HG03432 (cell line): ENCODE data around the gene SFXN5.
"Not testable (repeated sequence)": the region's sequence is repeated elsewhere in the genome, so short reads cannot be mapped to it uniquely, and the experiment has no call there.

Source experiments
- ATAC-seq: cut with Tn5 transposase; IDR thresholded peaks from one replicate; pipeline ENCODE4 v1.9.1; 2021; ENCODE audit warnings: mild to moderate bottlenecking, moderate library complexity; ENCODE audit not compliant: unreplicated experiment

The SFXN5 gene, protein sequence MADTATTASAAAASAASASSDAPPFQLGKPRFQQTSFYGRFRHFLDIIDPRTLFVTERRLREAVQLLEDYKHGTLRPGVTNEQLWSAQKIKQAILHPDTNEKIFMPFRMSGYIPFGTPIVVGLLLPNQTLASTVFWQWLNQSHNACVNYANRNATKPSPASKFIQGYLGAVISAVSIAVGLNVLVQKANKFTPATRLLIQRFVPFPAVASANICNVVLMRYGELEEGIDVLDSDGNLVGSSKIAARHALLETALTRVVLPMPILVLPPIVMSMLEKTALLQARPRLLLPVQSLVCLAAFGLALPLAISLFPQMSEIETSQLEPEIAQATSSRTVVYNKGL

DNA sequence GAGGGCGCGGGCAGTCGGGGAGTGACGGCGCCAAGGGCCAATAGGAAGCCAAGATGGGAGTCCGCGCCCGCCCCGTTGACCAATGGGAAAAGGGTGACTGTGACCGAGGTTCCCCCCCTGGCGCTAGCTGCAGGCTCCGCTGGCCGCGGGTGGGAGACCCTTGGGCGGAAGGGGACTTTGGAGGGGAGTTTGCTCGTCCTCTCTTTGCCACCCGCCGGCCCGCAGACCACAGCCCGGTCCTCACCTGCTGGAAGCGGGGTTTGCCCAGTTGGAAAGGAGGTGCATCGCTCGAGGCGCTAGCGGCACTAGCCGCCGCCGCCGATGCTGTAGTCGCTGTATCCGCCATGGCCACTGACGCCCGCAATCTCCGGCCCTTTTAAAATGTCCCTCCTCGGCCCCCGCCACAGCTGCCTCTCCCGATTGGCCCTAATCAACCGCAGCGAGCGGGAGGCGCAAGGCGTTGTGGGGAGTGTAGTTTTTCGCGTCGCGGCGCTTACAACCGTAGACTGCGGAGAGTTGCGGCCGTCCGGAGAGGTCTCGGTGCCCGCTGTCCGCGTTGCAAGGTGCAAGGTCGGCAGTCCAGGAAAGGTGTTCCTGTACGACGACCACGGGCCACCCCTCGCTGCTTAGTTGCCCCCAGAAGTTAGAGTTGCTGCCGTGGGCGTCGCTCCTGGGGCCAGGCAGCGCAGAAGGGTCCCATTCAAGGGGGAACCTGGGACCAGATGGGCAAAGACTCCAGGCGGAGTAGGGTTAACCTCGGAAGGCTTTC lies at the start of gene SFXN5:
TSS of gene SFXN5 (minus strand) at position 353 of the 769 bp plus-strand sequence. CDS start at position 346, 7 bp downstream.
- peak; percentile 94 for ATAC-seq

DNA sequence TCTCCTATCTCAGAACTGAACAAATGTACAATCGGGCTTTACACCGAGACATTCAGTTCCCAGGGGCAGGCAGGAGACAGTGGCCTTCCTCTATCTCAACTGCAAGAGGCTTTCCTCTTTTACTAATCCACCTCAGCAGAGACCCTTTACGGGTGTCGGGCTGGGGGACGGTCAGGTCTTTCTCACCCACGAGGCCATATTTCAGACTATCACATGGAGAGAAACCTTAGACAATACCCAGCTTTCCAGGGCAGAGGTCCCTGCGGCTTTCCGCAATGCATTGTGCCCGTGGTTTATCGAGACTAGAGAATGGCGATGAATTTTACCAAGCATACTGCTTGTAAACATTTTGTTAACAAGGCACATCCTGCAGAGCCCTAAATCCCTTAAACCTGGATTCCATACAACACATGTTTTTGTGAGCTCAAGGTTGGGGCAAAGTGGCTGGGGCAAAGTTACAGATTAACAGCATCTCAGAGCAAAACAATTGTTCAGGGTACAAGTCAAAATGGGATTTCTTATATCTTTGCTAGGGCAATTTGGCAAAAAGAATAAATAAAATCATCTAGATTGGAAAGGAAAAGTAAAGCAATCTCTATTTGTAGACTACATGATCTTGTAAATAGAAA lies 48.2 kb upstream of the SFXN5 start:
- not testable (repeated sequence) for ATAC-seq

DNA sequence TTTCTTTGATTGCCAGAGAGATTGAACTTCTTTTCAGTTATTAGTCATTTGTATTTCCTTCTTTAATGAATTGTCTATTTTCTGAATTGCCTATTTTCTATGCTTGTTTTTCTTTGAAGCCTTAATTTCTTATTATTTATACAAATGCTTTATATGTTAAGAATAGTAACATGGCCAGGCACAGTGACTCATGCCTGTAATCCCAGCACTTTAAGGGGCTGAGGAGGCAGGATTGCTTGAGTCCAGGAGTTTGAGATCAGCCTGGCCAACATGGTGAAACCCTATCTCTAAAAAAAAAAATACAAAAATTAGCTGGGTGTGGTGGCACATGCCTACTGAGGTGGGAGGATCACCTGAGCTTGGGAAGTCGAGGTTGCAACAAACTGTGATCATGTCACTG lies 45.9 kb upstream of the SFXN5 start:
- no peak for ATAC-seq

DNA sequence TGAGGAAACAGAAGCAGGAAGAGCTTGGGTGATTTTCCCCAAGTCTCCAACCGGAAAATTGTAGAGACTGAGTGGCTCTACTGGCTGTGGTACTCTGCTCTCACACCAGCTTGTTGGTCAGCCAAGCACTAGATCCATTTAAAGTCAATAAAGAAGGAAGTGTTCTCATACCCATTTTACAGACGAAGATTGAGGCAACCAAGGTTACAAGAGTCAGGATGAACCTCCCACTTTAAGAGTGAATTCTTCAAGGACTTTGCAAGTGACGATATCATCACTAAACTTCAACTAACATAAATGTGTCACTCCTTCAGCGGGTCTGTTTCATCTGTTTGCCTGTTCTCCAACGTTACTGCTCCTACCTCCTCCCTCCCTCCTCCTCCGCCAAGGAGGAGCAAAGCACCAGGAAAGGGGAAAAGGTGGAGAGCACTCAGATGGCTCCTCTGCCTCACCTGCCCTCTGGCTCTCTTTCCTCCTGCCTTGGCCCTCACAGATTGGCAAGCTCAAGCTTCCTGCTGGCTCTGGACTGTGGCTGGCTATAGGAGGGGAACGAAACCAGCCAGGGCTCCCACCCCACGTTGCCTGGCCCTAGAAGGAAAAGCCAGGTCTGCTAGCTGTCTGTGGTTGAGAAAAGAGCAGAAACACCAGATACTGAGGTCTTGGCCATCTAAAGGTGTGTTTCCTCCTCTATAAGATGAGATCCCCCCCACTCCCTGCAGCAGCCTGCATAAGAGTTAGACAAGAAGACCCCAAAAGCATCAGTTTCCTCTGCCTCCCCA lies 44.9 kb upstream of the SFXN5 start:
- ATAC-seq = no peak

DNA sequence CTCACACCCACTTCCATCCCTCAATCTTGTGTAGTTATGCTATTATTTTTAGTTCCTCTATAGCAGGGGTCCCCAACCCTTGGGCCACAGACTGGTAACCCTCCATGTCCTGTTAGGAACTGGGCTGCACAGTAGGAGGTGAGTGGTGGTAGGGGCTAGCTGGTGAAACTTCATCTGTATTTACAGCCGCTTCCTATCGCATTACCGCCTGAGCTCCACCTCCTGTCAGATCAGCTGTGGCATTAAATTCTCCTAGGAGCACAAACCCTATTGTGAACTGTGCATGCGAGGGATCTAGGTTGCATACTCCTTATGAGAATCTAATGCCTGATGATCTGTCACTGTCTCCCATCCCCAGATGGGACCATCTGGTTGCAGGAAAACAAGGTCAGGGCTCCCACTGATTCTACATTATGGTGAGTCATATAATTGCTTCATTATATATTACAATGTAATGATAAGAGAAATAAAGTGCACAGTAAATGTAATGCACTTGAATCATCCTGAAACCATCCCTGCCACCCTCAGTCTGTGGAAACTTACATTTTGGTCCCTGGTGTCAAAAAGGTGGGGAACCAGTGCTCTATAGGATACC lies 42.9 kb upstream of the SFXN5 start:
- ATAC-seq = no peak

DNA sequence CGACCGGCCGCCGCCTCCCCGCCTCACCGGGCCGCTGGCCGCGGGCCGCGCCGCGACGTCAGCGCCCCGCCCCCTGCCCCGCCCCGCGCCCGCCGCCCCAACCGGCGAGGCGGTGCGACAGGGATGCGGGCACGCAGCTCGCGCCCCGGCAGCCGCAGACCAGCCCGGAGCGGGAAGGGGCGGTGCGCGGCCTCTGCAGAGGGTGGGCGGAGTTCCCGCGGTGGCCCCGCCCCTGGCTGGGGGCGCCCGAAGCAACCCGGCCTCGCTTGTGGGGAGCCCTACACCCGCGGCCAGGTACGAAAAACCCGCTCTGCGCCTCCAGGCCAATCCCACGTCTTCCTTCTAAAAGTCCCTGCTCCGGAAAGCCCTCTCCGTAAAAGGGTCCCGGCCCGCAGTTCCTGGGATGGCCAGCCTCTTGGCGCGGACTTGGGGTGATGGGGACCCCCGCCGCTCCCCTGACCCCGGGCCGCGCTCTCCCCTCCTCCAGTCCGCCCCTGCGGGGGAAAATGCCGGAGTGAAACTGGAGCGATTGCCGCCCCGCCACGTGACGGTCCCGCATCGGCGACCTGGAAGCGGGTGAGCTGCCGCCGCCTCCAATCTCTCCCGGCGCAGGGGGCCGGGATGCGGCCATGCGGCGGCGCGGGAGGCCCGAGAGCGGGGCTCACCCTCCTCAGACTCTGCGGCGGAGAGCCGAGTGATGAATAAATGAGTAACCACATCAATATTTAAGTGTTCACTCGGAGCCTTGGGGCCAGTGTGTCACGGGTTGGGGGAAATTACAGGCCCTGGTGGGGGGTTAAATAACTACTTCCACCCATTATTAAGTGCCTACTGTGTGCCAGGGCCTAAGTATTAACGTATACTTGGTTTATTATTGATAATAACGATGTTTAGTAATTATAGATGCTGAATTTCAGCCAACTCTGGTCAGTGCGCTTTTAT lies 41.7 kb upstream of the SFXN5 start, which contains the start of gene RAB11FIP5:
TSS of gene RAB11FIP5 (minus strand) at position 36 of the 942 bp plus-strand sequence. CDS start 171 bp downstream, outside the sequence.
- ATAC-seq = peak; percentile 87

DNA sequence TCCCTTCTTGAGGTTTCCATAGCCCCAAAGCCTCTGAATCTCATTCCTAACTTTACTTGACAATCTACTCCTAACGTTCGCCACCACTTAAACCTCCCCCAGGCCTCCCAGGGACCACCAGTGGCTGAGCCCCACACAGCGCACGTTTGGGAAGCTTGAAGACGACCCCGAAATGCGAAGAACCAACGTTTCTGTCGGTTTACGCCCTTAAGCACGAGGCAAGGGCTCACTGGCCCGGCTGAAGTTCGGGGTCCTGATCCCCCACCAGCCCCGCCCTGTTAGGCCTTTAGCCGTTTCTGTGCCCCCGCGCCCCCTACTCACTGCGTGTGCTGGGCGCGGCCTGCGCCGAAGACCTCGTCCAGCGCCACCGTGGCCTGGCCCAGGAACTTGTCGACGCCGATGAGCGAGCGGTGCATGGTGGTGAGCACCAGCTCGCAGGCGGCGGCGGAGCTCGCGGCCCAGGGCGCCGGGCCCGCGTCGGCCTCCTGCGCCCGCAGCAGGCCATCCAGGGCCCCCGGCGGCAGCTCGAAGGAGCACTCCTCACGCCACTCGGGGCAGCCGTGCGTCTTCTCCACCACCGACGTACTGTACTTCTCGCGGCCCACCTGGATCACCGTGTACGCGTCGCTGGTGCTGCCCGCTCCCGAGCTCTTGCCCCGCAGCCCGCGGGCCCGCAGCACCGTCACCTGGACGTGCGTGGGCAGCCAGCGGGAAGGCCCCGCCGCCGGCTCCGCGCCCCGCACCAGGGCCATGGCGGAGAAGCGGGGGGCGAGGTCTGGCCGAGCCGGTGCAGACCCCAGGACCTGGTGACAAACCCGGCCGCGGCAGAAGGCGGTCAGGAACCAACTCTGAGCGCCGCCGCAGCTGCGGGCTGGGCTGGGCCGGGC lies 40.8 kb upstream of the SFXN5 start:
- ATAC-seq = peak; percentile 27

DNA sequence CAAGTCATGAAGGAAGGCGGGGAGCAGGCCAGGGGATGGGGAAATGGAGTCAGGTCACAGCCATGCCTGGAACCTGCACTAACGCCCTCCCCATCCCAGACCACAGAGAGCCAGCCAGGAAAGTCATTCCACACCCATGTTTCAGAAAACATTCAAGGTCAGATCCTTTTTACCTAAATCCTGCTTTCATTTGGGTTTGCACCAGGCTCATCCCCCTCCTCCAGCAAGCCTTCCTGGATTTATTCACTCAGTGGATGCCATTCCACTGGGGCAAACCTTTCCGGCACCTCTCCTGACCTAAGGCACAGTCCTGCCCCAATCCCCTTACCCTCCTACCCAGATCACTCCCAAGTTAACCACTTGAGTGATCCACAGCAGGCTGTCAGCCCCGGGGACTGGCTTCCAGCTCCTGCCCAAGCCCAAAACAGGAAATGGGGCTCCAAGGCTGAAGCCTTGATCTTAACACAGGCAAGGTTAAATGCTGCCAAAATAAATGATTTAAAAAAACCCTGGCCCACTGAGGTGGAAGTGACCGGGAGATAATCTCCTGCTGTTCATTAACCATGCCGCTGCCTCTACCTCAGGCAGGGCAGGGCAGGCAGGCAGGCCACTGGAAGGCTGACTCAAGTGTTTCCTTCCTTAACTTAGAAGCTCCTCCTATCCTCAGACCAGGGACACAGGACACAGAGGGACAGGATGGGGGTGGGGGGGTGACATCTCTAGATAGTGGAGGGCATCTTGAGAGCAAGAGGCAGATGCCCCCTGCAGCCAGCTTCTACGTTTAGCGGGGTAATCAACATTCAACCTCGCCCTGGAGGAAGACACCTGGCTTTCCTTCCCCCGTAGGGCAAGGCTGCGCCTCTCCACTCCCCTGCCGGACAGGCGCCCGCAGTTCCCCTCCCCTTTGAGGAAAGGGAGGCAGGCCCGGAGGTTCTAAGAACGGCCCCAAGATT lies 39.8 kb upstream of the SFXN5 start:
- ATAC-seq = no peak

DNA sequence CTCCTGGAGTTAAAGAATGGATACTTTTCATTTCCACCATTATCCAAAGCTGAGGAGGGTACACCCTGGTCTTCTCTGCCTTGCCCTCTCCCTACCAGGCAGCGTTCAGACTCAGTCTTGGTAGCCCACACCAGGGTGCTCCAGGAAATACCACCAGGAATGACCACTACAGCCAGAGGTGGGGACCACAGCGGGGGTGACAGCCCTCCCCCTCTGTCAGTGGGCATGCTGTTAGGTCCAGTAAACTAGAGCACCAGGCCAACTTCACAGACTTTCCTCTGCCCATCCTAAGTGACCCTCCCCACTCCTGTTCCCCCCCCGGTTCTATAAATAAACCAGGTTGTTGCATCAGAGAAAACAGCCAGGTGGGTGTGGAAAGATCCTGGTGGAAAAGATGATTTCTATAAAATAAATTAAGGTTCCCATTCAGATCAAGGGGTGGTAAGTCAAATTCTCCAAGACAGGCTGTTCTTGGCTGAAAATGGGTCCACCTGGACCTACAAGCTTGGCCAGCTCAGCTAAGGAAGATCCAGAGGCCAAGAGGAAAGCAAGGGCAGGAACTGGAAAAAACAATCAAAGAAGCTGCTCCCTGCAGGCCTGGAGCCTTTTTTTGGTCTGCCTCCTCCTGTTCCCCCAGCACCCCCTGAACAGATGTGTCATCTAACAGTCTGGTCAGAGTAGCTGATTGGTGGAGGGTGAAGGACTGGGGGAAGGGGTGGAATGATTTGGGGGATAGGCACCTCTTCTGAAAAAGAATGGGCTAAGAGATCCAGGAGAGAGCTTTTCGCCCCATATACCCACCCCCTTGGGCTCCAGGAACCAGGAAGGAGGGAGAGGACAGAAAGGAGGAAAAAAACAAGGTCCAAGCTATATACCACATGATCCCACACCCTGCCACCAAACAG lies 38.9 kb upstream of the SFXN5 start:
- no peak for ATAC-seq

DNA sequence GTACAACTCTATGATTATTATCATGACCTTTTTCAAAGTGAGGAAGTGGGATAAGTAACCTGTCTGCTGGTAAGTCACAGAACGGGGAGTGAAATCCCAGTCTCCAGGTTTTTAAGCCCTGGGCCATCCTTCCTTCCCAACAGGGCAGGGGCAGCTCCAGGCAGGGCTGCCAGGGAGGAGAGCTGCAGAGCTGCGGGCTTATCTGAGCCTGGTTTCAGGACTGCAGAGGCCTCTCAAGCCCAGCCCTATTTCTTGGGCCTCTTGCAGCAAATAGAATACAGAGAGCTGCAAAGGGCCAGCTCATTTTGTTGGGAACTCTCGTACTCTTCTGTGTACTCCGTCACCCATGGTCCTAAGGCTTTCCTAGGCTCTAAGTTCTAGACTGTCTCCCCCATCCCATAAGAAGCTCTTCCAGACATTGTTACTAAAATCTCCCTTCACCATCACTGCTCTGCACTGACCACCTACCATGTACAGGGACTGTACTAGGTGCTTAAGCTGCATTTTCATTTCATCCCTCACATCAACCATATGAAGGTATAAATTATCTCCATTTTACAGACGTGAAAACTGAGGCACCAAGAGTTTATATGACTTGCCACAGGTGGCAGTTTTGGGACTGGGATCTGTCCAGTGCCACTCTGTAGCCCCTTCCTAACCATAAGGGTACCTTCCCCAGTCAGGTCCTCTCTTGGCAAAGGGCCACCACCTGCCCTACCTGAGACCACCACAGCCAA lies 38.1 kb upstream of the SFXN5 start:
- no peak for ATAC-seq

DNA sequence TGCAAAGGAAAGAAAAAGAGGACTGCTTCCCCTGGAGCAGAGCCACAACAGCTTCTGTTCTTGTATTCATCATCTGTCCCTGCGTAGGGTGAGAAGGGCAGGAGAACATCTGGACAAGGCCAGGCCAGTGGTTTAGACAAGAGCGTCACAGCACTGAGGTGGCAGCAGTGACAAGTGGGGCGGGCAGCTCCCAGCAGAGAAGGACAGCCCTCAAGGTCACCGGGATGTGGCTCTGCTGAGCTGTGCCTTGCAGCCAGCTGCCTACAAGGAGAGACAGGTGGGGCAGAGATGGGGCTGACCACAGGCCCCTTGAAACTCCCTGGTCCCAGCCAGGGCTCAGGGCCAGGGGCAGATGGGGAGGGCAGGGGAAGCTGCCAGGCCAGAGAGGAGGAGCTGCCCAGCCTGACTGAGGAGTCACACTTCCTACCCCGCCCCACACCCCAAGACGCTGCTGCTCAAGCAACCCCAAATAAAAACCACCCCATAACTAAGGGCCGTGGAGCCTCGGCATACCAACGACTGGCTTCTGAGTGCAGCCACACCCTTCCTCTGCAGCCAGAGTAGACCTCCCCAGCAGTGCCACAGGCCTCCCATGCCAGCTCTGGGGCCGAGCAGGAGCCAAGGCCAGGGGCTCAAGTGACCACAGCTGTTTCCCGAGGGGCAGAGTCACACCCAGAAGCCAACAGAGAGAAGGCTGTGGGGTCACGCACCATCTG lies 35.9 kb upstream of the SFXN5 start:
- ATAC-seq = no peak

DNA sequence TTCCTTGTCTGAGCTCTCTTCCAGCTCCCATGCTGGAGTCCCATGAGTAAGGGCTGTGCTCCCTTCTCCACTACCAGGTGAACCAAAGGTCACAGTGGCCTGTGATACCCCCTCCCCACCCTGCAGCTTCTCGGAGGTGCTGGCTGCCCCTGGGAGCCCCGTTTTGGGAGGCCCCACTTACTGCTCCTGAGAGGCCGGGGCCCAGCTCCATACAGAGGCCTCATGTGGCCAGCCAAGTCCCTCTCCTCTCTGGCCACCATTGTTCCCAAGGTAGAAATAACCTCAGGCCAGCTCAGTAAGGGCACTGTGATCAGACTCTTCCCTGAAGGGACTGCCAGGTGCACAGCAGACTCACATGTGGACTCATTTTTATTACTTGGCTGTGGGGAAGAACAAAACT lies 35.3 kb upstream of the SFXN5 start:
- no peak for ATAC-seq

DNA sequence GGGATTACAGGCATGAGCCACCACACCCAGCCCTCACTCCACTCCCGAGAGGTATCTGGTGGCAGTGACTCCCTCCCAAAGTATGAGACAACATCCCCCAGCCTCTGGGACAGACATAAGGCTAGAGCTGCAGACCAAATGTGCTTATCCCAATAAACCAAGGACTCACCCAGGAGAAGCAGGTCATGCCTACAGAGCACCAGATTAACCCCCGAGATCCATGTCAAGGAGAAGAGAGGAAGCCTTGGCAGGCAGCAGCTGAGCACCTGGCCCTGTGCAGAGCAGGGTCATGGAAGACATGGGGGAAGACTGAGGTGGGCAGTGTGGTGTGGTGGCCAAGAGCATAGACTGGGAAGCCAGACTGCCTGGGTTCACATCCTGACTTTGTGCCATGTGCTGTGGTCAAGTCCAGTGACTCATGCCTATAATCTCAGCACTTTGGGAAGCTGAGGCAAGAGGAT lies 34.0 kb upstream of the SFXN5 start:
- no peak for ATAC-seq

DNA sequence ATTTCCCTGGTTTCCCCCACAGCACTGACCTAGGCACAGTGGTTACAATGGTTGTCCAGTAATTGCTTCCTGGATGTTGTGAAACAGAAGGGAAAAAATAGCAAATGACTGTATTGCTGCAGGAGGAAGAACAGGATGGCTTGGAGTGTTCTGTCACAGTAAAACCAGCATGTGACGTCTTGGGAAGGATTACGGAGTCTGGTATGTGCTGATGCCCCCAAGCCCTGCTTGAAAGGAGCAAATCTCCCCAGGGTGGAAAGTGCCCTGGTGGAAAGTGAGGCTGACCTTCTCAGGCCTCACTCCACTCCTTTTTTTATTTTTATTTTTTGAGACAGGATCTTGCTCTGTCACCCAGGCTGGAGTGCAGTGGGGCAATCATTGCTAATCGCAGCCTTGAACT lies 33.4 kb upstream of the SFXN5 start:
- ATAC-seq = no peak

DNA sequence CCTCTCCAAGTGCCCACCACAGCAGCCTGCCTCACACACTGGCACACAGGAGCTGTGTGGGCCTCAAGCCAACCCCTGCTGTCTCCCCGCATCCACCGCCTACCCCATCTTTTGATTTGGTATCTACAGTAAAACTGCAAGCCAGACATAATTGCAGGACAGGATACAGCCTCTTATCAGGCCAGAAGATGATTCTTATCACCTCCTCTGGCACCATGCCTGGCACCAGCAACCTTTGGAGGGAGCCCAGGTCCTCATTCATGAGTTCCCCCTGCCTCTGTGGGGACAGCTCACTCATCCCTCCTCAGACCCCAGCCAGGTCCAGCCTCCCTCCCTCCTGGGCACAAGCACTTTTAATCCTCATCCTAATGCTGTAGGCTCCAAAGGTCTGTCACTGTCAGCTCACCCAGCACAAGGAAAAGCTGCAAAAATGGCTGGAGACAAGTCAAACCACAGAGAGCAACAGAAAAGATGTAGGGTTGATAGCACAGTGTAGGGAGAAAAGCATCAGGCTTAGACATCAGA lies 31.6 kb upstream of the SFXN5 start:
- no peak for ATAC-seq
